ENCODE results near the gene ATG101. TPM values are rescaled to one million over a fixed set of nuclear protein-coding genes. Genes with fewer than 3 reads are reported as not detected.

The ATG101 gene
- polyA plus RNA-seq, 1 of the 3 experiments (the other 2 are of a cell fraction): 160 TPM

GRCh38 chr12:52058631-52059361 lies 11.0 kb upstream of the ATG101 start:
- POLR2A ChIA-PET: no interaction called here
- no peak overlapping the region for H3K9ac ChIP-seq
- no peak overlapping the region for H3K4me3 ChIP-seq (ENCODE audit: low read depth in 2 of 2, low read length in 1 of 2)
- no peaks in the 10 kb centered on the region for H4K20me1 ChIP-seq (ENCODE audit: insufficient read depth)
- no peaks in the 10 kb centered on the region for H3K79me2 ChIP-seq (ENCODE audit: insufficient read depth)
- no peak overlapping the region for H3K4me2 ChIP-seq
- H3K9me2 ChIP-seq: no peaks in the 10 kb centered on the region
- CTCF ChIA-PET: interaction anchor here (1.3 to 15.6 kb wide), 4 partner anchors 10 to 31 kb away, joined by 3 to 279 read pairs (median 12); partner anchors contain the start of genes ATG101 and SMIM41
- H3K4me1 ChIP-seq (ENCODE audit: control insufficient read depth in 1 of 2, insufficient read depth in 2 of 2, low read depth in 1 of 2, low read length in 1 of 2): peaks cover 0 to 30% of the 10 kb centered on the region in 2 experiments; a peak in 1 of 4 replicates
- H3F3A ChIP-seq (replicated peaks; ENCODE audit: insufficient read depth): no peaks in the 10 kb centered on the region
- H3K27me3 ChIP-seq (ENCODE audit: insufficient read depth): no peaks in the 10 kb centered on the region
- no peaks in the 10 kb centered on the region for H3K9me3 ChIP-seq
- TF ChIP-seq RCOR1 (IDR thresholded peaks at IDR 0.05; ENCODE audit: low read length) (no peak), MXI1 (IDR thresholded peaks at IDR 0.05; ENCODE audit: low read depth, low read length) (no peak), TAF1 (IDR thresholded peaks at IDR 0.05; ENCODE audit: borderline replicate concordance, low read depth, low read length) (no peak), IRF3 (IDR thresholded peaks at IDR 0.05; ENCODE audit: low read depth, low read length) (no peak), NFIC (IDR thresholded peaks at IDR 0.05; ENCODE audit: borderline replicate concordance) (no peak), RAD21 (IDR thresholded peaks at IDR 0.05; ENCODE audit: low read length) (no peak), ELF1 (IDR thresholded peaks at IDR 0.05) (no peak), USF2 (IDR thresholded peaks at IDR 0.05; ENCODE audit: borderline replicate concordance, low read depth, low read length) (no peak), TEAD4 (IDR thresholded peaks at IDR 0.05; ENCODE audit: borderline replicate concordance, insufficient read depth) (no peak), REST (IDR thresholded peaks at IDR 0.05; ENCODE audit: low read depth, low read length) (no peak), GABPA (IDR thresholded peaks at IDR 0.05; ENCODE audit: low read depth) (no peak), CHD2 (IDR thresholded peaks at IDR 0.05; ENCODE audit: low read length, partially characterized antibody) (no peak), GATA2 (CRISPR knock-in tag; IDR thresholded peaks at IDR 0.05) (no peak), RFX5 (IDR thresholded peaks at IDR 0.05; ENCODE audit: low read length) (no peak), CTCF (IDR thresholded peaks at IDR 0.05) (no peak), FOXM1 (IDR thresholded peaks at IDR 0.05; ENCODE audit: low read depth) (no peak), JUND (IDR thresholded peaks at IDR 0.05) (no peak)
- no peak overlapping the region for H2AFZ ChIP-seq (ENCODE audit: low read depth)
- 73% methylated on average over 10 of the region's 25 CpGs for WGBS (ENCODE audit: low lambda C conversion rate)
- H3K27ac ChIP-seq (ENCODE audit: low read depth in 2 of 2, low read length in 1 of 2): no peak overlapping the region
- H3K36me3 ChIP-seq (replicated peaks in 1 of 2; ENCODE audit: control insufficient read depth in 1 of 2, insufficient read depth in 2 of 2, low read length in 1 of 2): peaks cover 0 to 4% of the 10 kb centered on the region in 2 experiments
- no peak for DNase-seq

Data from SK-N-SH (cell line).